Fibroblast of skin of abdomen (primary cell): Measurements from ENCODE around the gene TRAPPC10.

Experiments used
- DNase-seq: peaks from one replicate; pipeline ENCODE4 v3.0.0-alpha.2; 2013

The TRAPPC10 gene

DNA sequence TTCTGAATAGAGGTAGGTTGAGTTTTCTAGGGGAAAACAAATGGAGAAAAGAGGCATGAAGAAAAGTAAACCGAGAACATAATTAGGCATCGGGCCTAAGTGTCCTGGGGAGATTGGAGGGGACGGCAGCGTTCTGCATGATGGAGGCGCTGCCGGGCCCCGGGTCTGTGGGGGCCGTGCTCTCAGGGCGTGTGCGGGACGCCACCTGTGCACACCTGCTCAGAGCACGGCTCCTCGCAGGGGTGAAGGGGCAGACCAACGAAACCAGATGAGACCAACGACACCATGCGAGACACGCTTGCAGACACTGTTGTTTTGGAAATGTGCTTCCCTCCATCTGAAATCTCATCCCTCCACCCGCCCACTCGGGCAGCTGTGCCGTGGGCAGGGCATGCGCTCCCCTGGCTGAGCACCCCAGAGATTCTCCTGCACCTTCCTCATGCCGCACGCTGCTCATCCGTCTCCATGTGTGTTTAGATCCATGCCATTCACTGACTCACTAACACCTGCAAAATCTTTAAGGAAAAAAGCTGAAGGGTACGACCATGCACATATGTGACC, 28.2 kb upstream of the TRAPPC10 start:
- no peak for DNase-seq

DNA sequence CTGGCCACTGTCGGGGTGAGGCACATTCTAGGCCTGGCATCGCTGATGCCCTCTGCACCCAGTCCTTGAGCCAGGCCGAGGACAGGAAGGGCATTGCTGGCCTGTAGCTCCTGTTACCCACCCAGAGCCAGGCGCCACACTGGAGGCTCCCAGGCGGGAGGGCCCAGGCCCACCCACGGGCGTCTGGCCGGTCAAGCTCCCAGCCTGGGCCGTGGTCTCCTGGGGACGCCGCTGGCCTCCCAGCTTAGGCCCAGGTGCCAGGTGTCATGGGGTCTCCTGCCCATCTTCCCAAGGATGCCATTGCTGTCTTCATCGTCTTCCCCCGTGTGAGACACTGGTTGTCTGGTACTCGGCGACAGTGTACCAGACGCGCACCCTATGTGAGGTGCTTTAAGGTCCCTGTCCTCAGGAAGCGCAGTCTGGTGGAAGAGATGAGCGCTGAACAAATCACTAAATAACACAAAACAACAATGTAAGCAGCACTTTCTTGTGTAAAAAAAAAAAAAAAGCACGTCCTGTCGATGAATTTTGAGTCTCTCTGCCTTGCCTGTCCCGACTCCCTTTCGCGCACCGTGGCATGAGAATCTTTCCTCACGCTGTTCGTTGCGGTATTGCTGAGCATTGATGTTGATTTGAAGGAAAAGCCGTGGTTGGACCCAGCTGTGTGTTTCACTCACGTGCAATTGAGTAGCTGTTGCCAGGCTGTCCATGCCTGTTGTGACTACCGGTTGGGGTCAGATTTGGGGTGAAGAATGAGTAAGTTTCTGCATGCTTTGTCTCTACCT, 27.0 kb upstream of the TRAPPC10 start:
- no peak for DNase-seq

DNA sequence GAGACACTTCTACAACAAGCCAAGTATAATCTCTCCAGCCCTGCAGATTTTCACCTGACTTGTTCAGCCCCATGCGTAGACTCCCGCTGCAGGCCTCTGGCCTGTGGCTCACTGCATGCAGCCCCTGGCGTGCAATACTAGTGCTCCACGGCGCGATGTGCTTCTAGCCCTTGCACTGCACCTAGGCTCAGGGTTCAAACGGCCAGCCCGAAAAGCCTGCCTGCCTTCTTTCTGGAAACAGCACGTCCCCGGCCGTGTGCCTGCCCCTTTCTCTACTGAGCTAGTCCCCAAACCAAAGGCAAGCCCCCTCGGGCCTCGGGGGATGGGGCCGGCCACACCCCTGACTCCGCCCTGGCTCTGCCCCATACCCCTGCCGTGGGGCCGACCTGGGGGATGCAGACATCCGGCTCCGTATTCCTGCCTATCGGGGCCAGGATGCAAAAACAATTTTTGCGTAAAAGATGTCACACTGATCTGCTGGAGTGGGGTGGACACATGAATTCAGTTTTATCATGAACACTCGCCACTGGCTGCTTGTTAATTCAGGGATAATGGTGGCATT, 26.3 kb upstream of the TRAPPC10 start:
- DNase-seq: no peak

DNA sequence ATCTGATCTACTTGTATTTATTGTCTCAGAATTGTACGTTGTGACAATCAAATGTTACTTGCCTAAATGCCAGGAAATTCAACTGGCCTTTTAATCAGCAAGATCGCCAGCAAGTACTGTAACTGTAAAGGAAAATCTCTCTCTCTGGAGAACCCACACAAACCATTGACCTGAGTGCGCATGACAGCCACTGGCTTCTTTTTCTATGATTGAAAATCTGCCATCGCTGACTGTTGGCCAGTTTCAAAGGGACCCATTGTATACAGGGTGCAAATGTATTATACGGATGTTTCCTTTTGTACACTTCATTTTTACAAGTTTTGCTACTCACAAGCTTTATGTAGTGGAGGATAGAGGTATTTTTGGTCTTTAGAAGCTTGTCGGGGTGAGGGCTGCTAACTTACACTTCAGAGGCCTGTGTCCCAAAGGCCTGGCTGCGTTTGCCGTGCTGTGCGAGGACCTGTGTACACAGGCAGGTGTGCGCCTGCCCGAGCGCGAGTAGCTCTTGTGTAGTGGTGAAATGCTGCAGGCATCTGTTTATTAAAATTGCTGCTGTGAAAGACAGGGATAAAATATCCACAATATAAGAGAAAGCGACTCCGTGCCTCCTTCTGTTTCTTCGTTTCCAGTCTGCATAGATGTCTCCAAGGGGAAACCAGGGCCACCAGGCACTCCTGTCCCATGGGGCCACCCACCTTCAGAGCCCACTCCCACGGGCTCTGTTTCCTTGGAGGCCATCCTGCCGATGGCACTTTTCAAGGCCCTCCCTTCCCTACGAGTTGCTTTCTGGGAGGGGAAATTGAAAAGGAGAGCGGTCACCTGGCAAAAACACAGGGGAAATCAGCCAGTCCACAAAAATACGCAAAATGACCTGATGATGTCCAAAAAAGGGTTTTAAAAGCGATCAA, 25.3 kb upstream of the TRAPPC10 start:
- DNase-seq: no peak

DNA sequence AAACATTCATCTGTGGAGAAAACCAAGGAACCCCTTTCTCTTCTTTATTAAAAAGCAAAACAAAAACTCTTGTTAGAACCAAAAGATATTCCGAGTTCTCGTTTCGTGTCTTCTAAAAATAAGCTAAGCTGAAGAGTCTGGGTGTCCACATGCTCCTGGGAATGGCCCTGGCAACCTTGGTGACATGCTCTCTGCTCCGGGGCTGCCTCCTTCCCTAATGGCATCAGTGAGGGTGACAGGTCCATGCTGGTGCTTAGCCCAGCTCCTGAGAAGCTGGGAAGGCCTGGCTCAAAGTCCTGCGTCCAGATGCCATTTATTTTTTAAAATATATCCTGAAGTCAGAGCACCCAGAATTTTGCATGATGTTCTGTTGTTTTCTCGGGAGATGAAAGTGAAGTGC, 24.6 kb upstream of the TRAPPC10 start:
- DNase-seq: no peak

DNA sequence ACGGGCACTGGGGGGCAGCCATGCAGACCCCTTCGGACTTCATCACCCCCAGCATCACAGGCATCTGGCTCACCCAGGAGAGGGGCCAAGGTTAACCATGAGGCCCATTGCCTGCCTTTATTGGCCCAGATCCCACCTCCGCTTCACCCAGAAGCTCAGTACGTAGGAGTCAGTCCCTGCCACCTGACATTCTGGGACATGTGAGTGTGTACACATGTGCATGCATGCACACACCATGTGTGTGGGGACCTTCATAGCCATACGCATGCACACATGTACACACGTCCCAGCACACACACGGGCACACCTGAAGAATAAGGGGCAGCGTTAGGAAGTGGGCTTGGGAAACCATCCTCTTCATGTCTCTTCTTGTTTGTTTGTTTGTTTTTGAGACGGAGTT, 24.1 kb upstream of the TRAPPC10 start:
- no peak for DNase-seq

DNA sequence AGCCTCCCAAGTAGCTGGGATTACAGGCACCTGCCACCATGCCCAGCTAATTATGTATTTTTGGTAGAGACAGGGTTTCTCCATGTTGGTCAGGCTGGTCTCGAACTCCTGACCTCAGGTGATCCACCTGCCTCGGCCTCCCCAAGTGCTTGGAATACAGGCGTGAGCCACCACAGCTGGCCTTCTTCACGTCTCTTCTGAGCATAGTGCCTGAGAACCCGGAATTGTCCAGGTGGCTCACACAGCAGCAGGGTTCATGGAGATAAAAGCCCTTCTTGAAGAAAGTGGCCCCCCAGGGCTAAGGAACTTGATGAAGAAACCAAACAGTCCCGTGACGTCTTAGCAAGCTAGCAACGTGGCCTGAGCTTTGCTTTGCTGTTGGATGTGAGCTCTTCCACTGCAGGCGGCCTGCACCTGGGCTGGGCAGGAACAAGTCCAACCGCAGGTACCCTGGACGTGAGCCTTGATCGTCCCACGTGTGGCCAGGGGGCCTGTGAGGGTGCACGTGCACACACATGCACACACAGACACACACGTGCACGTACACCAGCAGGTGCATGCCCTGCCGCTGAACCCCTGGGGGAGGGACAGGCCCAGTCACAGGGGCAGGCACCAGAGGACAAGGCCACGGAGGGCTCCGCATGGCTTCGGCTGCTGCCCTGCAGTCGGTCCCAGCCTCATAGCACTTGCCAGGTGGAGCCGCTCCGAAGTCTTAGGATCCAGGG, 23.4 kb upstream of the TRAPPC10 start:
- DNase-seq: no peak

DNA sequence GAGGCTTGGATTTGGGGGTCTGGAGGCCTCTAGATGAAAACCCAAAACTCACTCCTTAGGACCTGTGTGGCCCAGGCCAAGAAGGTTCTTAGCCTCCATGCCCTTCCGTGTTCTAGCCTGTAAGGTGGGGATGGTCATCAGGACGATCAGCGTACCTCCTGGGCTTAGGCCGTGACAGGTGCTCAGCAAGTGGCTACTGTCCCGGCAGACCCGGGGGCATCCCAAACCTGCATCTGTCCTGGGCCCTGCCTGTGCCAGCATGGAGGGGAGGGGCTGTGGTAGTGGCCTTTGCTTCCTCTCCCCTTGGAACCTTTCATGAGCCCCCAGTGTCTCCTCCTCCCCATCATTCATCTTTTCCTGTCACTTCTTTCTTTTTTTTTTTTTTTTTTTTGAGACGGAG, 22.7 kb upstream of the TRAPPC10 start:
- DNase-seq: no peak

DNA sequence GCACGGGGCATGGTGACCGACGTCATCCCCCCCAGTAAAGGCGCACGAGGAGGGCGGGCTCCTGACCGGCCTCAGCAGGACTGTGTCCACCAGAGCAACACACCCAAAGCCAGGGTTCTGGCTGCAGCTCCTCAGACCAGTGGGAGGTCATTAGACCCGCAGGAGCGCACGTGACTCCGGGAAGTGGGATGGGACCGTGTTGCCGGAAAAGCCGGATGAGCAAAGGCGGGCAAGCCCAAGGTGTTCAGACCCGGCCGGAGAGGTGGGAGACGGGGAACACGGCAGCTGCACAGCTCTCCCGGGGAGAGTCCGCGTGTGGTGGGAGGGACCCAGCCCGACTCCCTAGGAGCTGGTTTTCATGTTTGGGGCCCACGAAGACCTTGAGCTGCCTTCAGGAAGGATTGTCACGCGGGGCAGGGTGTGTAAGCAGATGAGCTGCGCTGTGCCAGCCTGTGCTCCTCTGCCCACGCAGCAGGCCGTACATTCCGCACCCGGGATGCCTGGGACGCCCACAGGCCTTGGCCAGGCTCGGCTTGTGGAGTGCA, 20.6 kb upstream of the TRAPPC10 start:
- DNase-seq: no peak

DNA sequence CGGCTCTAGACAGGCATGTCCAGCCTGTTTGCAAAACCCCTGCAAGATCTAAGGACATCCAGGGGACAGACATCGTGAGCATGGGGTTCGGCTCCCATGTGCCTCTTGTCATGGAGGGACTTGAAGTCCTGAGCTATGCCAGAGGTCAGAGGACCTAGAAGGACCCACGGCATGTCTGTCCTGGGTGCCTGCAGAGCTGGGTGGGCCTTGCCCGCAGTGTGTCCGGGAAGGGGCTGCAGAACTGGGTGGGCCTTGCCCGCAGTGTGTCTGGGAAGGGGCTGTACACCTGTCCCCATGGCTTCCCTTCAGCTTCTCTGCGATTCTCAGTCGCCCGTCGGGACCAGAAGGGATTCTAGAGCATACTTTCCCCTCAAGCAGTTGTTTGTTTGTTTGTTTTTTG, 20.0 kb upstream of the TRAPPC10 start:
- DNase-seq: no peak

DNA sequence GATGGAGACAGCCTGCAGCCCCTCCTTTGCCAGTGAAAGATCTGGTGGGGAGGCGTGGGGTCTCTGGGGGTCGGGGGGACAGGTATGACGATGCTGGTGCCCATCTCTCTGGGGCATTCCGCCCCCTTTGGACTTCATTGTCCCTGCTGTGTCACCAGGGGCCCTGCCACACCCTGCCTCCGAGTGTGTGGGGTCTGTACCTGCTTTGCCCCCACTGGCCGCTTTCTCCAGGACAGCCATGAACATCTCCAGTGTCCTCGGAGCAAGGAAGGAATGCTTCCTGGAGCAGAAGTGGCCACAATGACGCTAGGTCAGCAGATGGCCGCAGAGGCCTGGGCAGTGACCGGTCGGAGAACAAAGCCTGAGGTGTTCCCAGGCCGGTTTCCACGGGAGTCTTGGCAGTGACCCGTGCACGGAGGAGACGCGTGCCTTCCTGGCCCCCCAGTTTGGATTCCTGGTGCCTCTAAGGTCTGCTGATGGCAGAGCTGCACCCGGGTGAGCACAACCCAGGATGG, 18.6 kb upstream of the TRAPPC10 start:
- no peak for DNase-seq

DNA sequence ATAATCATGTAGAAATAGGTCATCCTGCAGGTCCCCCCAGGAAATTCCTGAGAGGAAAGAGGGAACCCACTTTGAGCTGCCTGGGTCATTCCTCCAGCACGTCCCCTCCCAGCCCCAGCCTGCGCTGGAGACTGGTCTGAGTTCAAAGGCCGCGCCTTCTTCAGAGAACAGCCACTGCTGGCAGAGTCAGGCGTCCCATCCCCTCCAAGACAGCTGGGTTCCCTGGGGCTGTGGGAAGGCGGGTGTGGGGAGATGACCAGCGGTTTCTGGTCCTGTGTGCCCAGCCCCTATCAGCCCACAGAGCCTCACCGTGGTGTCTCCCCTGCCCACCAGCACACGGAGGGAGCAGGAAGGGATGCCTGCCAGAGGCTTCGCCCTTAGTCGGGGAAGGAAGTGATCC, 18.0 kb upstream of the TRAPPC10 start:
- DNase-seq: no peak

DNA sequence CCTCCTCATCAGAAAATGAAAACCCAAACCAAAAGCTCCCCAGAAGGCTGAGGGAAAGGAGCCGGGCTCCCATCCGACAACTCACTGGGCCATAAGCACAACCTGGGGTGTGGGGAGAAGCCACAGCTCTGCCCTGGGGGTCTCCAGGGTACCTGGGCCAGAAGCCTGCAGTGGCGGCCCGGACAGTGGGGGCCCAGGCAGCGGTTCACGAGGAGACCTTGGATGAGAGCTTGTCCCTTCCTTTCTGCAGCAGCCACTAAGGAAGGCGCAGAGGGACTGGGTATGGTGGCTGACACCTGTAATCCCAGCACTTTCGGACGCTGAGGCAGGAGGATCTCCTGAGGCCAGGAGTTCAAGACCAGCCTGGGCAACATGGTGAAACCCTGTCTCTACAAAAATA, 17.5 kb upstream of the TRAPPC10 start:
- DNase-seq: no peak

DNA sequence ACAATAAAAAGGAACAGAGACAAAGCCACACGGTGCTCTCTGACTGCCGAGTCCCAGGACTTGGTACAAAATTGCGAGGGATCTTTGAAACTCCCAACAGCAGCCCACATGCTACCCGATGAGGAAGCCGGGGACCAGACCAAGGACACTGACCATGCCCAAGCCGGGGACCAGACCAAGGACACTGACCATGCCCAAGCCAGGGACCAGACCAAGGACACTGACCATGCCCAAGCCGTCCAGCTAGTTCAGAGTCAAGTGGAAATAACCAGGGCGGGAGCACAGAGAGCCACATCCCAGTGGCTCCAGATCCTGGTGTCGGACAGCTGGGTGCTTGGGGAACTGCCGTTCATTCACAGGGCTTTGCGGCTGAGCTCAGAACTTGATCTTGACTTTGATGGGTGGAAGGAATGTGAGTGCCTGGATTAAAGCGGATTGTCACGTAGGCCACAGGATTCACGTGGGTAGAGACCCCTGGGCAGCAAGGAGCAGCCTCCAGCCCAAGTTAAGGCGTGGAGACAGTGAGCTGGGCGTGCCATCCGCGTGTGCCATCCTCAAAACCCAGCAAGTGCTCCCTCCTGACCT, 16.5 kb upstream of the TRAPPC10 start:
- no peak for DNase-seq

DNA sequence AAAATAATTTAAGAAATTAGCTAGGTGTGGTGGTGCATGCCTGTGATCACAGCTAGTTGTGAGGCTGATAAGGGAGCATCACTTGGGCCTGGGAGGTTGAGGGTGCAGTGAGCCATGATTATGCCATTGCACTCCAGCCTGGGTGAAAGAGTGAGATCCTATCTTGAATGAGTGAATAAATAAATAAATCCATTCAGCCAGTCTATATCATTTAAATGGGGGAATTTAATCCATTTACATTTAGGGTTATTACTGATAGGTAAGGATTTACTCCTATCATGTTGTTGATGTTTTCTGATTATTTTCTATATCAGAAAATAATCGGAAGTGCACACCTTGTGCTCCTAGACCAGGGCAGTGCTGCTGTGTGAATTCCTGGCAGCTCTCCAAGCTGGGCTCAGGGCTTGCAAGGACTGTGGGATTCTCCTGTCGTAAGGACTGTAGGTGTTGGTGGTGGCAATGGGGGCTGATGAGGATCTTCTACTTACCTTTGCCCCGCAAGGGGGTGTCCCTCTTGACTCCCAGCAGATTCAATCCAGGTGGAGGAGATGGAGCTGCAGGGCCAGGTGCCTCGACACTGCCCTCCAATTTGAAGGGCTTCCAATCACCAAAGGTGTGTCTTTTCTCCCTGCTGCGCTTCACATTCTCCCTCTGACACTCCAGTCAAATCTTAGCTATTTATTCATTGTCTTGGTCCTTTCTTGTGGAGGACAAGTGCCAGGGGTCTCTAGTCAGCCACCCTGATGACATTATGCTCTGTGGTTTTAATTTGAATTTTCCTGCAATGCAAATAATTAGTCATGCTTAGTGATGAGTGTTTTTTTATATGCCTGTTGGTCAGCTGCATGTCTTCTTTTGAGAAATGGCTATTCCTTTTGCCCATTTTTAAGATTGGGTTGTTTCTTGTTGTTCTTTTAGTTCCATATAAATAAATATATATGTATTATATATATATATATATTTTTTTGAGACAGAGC, 14.1 kb upstream of the TRAPPC10 start:
- no peak for DNase-seq

DNA sequence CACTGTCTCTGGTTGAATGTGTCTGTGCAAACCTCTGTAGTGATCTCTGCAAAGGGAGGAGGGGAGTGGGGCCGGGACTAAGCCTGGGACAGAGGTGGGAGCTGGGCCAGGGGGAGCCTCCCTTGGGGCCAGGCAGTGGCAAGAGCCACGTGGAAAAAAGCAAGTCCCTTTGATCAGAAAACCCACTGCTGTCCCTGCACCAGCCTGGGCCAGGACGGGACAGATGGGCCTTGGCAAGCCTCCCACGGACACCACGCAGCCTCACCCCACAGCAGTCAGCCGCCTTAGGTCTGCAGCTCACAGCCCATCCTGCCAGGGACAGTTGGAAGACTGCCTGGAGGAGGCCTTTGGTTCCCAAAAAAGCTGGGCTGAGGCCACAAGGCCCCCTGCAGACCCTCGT, 11.7 kb upstream of the TRAPPC10 start:
- no peak for DNase-seq

DNA sequence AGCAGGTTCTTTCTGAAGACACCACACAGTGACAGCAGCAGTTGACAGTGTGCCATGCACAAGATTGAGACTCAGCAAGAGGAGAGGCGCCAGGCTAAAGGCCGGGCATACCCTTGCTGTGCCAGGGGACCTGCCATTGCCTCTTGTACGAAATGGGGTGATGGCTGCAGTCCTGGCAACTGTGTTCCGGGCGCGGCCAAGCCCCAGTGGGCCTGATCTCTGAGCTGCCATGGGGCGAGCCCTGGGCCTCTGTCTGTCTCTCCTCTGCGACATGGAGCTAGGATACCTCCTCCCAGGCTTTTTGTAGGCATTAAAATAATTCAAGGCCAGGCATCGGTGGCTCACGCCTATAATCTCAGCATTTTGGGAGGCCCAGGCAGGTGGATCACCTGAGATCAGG, 9.6 kb upstream of the TRAPPC10 start:
- DNase-seq: no peak

DNA sequence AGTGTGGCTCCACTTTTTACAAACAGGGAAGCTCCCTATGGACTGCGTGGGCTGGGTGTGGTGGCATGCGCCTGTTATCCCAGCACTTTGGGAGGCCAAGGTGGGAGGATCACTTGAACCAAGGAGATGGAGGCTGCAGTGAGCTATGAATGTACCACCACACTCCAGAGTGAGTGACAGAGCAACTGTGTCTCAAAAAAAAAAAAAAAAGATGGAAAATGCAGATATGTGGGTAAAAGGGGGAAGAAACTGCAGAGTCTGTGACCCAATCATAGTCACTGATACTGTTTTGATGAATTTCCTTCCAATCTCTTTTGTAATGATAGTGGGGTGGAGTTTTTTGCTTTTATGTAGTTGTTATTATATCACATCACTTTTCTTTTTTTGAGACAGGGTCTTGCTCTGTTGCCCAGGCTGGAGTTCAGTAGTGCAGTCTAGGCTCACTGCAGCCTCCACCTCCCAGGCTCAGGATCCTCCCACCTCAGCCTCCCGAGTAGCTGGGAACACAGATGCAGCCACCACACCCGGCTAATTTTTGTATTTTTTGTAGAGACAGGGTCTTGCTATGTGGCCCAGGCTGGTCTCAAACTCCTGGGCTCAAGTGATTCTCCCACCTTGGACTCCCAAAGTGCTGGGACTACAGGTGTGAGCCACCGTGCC, 8.7 kb upstream of the TRAPPC10 start:
- DNase-seq: no peak

DNA sequence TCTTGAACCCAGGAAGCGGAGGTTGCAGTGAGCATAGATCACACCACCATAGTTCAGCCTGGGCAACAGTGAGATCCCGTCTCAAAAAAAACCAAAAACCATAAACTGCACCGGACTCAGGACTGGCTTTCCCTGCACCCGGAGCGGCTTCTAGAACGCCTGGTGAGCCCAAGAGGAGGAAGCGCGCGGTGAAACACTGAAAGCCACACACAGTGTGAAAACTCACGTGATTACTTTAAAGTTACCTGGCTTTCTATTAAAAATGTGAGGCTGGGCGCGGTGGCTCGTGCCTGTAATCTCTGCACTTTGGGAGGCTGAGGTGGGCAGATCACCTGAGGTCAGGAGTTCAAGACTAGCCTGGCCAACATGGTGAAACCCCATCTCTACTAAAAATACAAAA, 7.0 kb upstream of the TRAPPC10 start:
- DNase-seq: no peak

DNA sequence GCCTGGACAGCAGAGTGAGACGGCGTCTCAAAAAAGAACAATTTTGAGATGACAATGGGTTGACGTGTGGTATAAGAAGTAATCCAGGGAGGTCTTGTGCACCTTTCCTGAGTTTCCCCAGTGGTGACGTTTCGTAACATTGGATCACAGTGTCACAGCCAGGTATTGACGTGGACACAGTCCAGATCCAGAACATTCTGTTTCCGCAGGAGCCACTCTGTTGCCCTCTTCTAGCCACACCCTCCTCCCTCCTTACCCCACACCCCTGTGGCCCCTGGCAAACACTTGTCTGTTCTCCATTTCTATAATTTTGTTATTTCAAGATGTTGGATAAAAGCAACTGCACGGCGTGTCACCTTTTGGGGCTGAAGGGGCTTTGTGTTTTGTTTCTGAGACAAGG, 6.5 kb upstream of the TRAPPC10 start:
- no peak for DNase-seq
